ENCODE data around the gene TRPM3.
"Not testable (repeated sequence)": the region's sequence is repeated elsewhere in the genome, so short reads cannot be mapped to it uniquely, and the experiment has no call there.

Gene TRPM3

GRCh38 chr9:70988551-70988950 lies 132.9 kb downstream of the TRPM3 start:
- no peak for DNase-seq

GRCh38 chr9:70987986-70988385 lies 133.4 kb downstream of the TRPM3 start:
- DNase-seq, result no peak

- no peak for DNase-seq
Observed at GRCh38 chr9:70986984-70987383, 134.4 kb downstream of the TRPM3 start.

- no peak for DNase-seq
Observed at GRCh38 chr9:70983723-70984295, 137.6 kb downstream of the TRPM3 start.

GRCh38 chr9:70981312-70981711 lies 140.1 kb downstream of the TRPM3 start:
- DNase-seq, result no peak

GRCh38 chr9:70979966-70980365 lies 141.5 kb downstream of the TRPM3 start:
- no peak for DNase-seq

- no peak for DNase-seq
Observed at GRCh38 chr9:70978085-70978484, 143.3 kb downstream of the TRPM3 start.

- no peak for DNase-seq
Observed at GRCh38 chr9:70975821-70976220, 145.6 kb downstream of the TRPM3 start.

- DNase-seq, result no peak
Observed at GRCh38 chr9:70971723-70972122, 149.7 kb downstream of the TRPM3 start.

- not testable (repeated sequence) for DNase-seq
Observed at GRCh38 chr9:70966380-70966779, 155.0 kb downstream of the TRPM3 start.

- DNase-seq, result no peak
Observed at GRCh38 chr9:70964861-70965260, 156.6 kb downstream of the TRPM3 start.

GRCh38 chr9:70963554-70963953 lies 157.9 kb downstream of the TRPM3 start:
- no peak for DNase-seq

GRCh38 chr9:70962761-70963440 lies 158.5 kb downstream of the TRPM3 start:
- peak; percentile 4 for DNase-seq

- DNase-seq, result no peak
Observed at GRCh38 chr9:70959366-70959765, 162.1 kb downstream of the TRPM3 start.

- no peak for DNase-seq
Observed at GRCh38 chr9:70954596-70955143, 166.8 kb downstream of the TRPM3 start.

- DNase-seq, result no peak
Observed at GRCh38 chr9:70954126-70954525, 167.3 kb downstream of the TRPM3 start.

- no peak for DNase-seq
Observed at GRCh38 chr9:70951749-70952727, 169.4 kb downstream of the TRPM3 start.

- no peak for DNase-seq
Observed at GRCh38 chr9:70950270-70950669, 171.2 kb downstream of the TRPM3 start.

GRCh38 chr9:70949239-70949638 lies 172.2 kb downstream of the TRPM3 start:
- DNase-seq, result no peak

- no peak for DNase-seq
Observed at GRCh38 chr9:70948744-70949143, 172.7 kb downstream of the TRPM3 start.

- DNase-seq, result peak; percentile 14
Observed at GRCh38 chr9:70947511-70947910, 173.9 kb downstream of the TRPM3 start.

GRCh38 chr9:70947086-70947485 lies 174.3 kb downstream of the TRPM3 start:
- DNase-seq, result peak; percentile 47

GRCh38 chr9:70945301-70945700 lies 176.1 kb downstream of the TRPM3 start:
- no peak for DNase-seq
